GM18502 (cell line): ENCODE results near the gene NCAPG2.
A peak's percentile ranks its signal among the peaks of the same experiment; 100 is the strongest.
"Not testable (repeated sequence)": the region's sequence is repeated elsewhere in the genome, so short reads cannot be mapped to it uniquely, and the experiment has no call there.

Experiments used
- ATAC-seq: cut with Tn5 transposase; IDR thresholded peaks from one replicate; pipeline ENCODE4 v1.9.1; 2021; ENCODE audit warnings: mild to moderate bottlenecking; ENCODE audit not compliant: unreplicated experiment, poor library complexity

NCAPG2 gene

GRCh38 chr7:158646766-158647474, 57.7 kb downstream of the NCAPG2 start:
- ATAC-seq = no peak

- no peak for ATAC-seq
Measured at GRCh38 chr7:158645842-158646241, 58.8 kb downstream of the NCAPG2 start.

GRCh38 chr7:158642149-158642548, 62.5 kb downstream of the NCAPG2 start:
- ATAC-seq = no peak

GRCh38 chr7:158638001-158638400, 66.6 kb downstream of the NCAPG2 start:
- ATAC-seq = no peak

GRCh38 chr7:158633055-158633956, 71.3 kb downstream of the NCAPG2 start:
- ATAC-seq = peak; percentile 78

GRCh38 chr7:158631574-158632195, 72.9 kb downstream of the NCAPG2 start:
- ATAC-seq = no peak

- ATAC-seq = not testable (repeated sequence)
Measured at GRCh38 chr7:158626289-158626688, 78.3 kb downstream of the NCAPG2 start.

- ATAC-seq = no peak
Measured at GRCh38 chr7:158623241-158623640, 81.4 kb downstream of the NCAPG2 start.

- ATAC-seq = no peak
Measured at GRCh38 chr7:158620839-158621441, 83.7 kb downstream of the NCAPG2 start.

- ATAC-seq = no peak
Measured at GRCh38 chr7:158620418-158620817, 84.2 kb downstream of the NCAPG2 start.

GRCh38 chr7:158618745-158619140, 85.9 kb downstream of the NCAPG2 start:
- ATAC-seq = no peak

GRCh38 chr7:158617737-158618128, 86.9 kb downstream of the NCAPG2 start:
- ATAC-seq = no peak

- no peak for ATAC-seq
Measured at GRCh38 chr7:158616050-158616449, 88.6 kb downstream of the NCAPG2 start.

- ATAC-seq = no peak
Measured at GRCh38 chr7:158614700-158615099, 89.9 kb downstream of the NCAPG2 start.

GRCh38 chr7:158613481-158613880, 91.1 kb downstream of the NCAPG2 start:
- peak; percentile 96 for ATAC-seq

- no peak for ATAC-seq
Measured at GRCh38 chr7:158612546-158612945, 92.1 kb downstream of the NCAPG2 start.

- ATAC-seq = no peak
Measured at GRCh38 chr7:158611541-158611940, 93.1 kb downstream of the NCAPG2 start.

- no peak for ATAC-seq
Measured at GRCh38 chr7:158609313-158609974, 95.2 kb downstream of the NCAPG2 start.

GRCh38 chr7:158607563-158607962, 97.0 kb downstream of the NCAPG2 start:
- ATAC-seq = no peak
